NT2/D1 (cell line): ENCODE results near the gene PLCH1.

ENCODE experiments used
- DNase-seq: peaks from one replicate; pipeline ENCODE4 v3.0.0-alpha.2; 2011; ENCODE audit warnings: low read depth, low spot score
- H3K27me3 ChIP-seq: 2 replicates; pipeline ENCODE4 v1.6.0; 2011; ENCODE audit warnings: mild to moderate bottlenecking; ENCODE audit not compliant: insufficient read length, insufficient read depth
- H3K36me3 ChIP-seq: 2 replicates; pipeline ENCODE4 v1.6.1; 2011; ENCODE audit warnings: mild to moderate bottlenecking, low read length, mixed read lengths; ENCODE audit not compliant: insufficient read depth, insufficient read length
- H3K4me1 ChIP-seq: 2 replicates; pipeline ENCODE4 v1.5.1; 2011; ENCODE audit not compliant: insufficient read depth, insufficient read length
- H3K4me3 ChIP-seq: 2 replicates; pipeline ENCODE4 v1.5.1; 2011; ENCODE audit warnings: low read depth; ENCODE audit not compliant: insufficient read length
- H3K9ac ChIP-seq: 2 replicates; pipeline ENCODE4 v1.6.0; 2011; ENCODE audit warnings: low read depth; ENCODE audit not compliant: insufficient read length
- H3K9me3 ChIP-seq: 2 replicates; pipeline ENCODE4 v1.5.1; 2011; ENCODE audit warnings: mild to moderate bottlenecking, low read length; ENCODE audit not compliant: insufficient read depth
- SUZ12 ChIP-seq: IDR thresholded peaks from 2 replicates; pipeline ENCODE4 v1.6.1; 2011; ENCODE audit not compliant: insufficient read length, insufficient read depth; ENCODE audit errors: extremely low read depth
- YY1 ChIP-seq: IDR thresholded peaks from 2 replicates; pipeline ENCODE4 v1.6.1; 2011; ENCODE audit not compliant: insufficient read length, insufficient read depth
- ZNF274 ChIP-seq: IDR thresholded peaks from 2 replicates; pipeline ENCODE4 v1.6.1; 2011; ENCODE audit warnings: mild to moderate bottlenecking, low read depth, low read length

PLCH1 gene

DNA sequence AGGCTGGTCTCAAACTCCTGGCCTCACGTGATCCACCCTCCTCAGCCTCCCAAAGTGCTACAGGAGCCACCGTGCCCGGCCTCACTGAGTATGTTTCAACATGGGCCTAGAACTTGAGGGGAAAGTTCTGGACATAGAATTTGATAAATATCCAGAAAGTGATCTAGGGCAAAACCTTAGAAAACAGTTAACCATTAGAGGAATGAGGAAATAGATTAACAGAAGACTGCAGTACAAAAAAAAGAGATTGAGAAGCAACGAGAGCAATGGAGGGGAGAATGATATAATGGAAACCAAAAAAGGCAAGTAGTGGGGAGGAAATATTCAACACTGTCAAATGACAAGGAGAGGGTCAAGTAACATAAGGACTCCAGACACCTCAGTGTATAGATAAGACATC, 191.5 kb downstream of the PLCH1 start:
- Histone ChIP-seq H3K36me3 (no peaks in the 10 kb centered on the region), H3K4me3 (no peak overlapping the region), H3K27me3 (no peaks in the 10 kb centered on the region), H3K9me3 (no peaks in the 10 kb centered on the region), H3K4me1 (no peaks in the 10 kb centered on the region), H3K9ac (no peak overlapping the region)
- no peak for DNase-seq
- TF ChIP-seq ZNF274: no peak
- TF ChIP-seq YY1: no peak
- TF ChIP-seq SUZ12: no peak

DNA sequence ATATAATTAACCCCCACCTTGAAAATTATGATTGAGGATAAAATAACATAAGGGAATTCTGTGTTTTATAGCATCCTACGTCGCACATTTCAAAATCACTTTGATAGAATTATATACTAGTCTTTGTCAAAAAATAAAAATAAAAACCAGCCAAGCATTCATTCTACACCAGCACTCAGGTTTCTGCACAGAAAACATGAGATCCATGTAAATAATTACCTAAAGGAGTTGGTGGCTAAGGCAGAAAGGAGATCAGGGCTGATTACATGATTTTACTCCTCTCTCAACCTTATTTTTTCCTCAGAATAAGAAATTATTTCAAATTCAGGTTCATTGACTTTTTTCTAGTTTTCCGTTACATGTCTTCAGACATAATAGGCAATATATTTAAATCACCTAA, 194.5 kb downstream of the PLCH1 start:
- TF ChIP-seq YY1: no peak
- no peak for TF ChIP-seq ZNF274
- TF ChIP-seq SUZ12: no peak
- Histone ChIP-seq H3K4me1 (no peaks in the 10 kb centered on the region), H3K36me3 (no peaks in the 10 kb centered on the region), H3K9me3 (no peaks in the 10 kb centered on the region), H3K27me3 (no peaks in the 10 kb centered on the region), H3K9ac (no peak overlapping the region), H3K4me3 (no peak overlapping the region)
- no peak for DNase-seq

DNA sequence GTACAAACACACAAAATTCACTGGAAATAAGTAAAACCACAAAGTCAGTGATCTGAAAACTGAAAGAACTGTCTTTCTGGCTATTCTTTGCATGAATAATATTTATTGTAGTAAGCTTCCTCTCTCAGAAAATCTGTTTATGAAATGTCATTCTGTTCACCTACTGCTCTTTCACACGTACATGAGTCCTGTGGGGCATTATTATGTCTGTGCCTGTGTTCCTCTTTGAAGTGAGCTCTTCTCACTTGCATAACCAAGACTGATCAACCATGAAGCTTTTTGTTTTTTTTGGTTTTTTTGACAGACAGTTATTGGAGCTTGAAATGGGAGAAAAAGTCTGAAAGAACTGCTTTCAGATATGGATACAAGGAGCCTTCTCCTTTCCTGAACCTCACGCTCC, 195.8 kb downstream of the PLCH1 start:
- no peaks in the 10 kb centered on the region for H3K4me1 ChIP-seq
- H3K4me3 ChIP-seq: no peak overlapping the region
- TF ChIP-seq YY1 (no peak), ZNF274 (no peak), SUZ12 (no peak)
- H3K9ac ChIP-seq: no peak overlapping the region
- no peaks in the 10 kb centered on the region for H3K27me3 ChIP-seq
- no peaks in the 10 kb centered on the region for H3K36me3 ChIP-seq
- no peak for DNase-seq
- no peaks in the 10 kb centered on the region for H3K9me3 ChIP-seq

DNA sequence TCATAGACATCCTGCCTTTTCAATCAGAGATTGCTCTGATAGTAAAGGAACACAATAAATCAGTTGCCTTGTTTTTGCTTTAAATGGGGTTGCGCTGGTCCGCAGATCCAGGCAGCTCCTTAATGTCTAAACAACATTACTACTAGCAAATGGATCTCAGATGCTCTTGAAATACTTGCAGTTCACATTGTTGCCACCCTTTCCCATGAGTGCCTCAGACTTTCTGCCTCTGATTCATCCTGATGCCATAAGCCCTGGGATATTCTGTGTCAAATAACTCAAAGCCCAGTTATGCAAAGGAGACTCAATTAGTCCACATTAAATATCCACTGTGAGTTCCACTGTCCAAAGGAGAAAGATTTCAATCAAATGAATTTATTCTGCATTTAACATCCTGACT, 196.7 kb downstream of the PLCH1 start:
- TF ChIP-seq SUZ12: no peak
- no peak for TF ChIP-seq YY1
- Histone ChIP-seq H3K9me3 (no peaks in the 10 kb centered on the region), H3K36me3 (no peaks in the 10 kb centered on the region), H3K27me3 (no peaks in the 10 kb centered on the region), H3K9ac (no peak overlapping the region), H3K4me1 (no peaks in the 10 kb centered on the region), H3K4me3 (no peak overlapping the region)
- no peak for DNase-seq

DNA sequence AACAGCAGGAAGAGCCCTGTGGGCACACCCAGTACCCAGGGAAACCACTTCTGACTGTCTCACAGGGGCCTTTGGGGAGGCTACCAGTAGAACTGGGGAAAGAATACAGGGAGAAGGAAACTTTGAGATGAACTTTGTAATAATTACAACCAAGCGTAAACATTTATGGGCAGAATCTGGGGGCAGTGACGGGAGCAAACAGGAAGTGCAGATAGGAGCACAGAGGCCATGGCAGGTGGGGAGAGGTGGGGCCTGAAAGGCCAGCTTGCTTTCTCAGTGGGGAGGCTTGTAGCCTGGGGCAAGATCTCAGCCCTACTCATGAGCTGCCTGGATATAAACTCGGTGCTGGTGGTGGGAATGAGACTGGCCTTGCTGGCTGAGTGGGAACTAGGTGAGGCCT, 209.8 kb downstream of the PLCH1 start:
- Histone ChIP-seq H3K36me3 (no peaks in the 10 kb centered on the region), H3K4me1 (no peaks in the 10 kb centered on the region), H3K27me3 (no peaks in the 10 kb centered on the region), H3K9ac (no peak overlapping the region), H3K9me3 (peaks cover 22% of the 10 kb centered on the region; the same call in 1 of the 2 replicates), H3K4me3 (no peak overlapping the region)
- DNase-seq: no peak
- TF ChIP-seq ZNF274 (no peak), SUZ12 (no peak), YY1 (no peak)

DNA sequence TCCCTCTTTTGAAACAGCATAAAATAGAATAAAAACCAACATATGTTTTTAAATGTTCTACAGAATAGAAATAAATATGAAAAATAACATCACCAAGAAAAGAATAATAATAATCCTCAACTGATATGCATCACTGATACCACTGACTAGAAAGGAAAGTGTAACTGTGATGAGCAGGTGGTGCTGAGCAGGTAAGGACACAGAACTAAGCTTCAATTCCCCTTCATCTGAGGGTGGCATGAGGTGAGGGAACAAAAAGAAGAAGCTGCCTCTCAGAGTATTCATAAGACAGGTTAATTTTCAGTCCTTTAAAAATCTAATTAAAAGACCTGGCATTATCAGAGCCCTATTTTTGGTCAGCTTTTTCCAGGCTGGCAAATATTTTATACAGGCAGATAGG, 216.3 kb downstream of the PLCH1 start:
- H3K9ac ChIP-seq: no peak overlapping the region
- H3K36me3 ChIP-seq: no peaks in the 10 kb centered on the region
- H3K9me3 ChIP-seq: peaks cover 25% of the 10 kb centered on the region; the same call in 1 of the 2 replicates
- DNase-seq: no peak
- no peak overlapping the region for H3K4me3 ChIP-seq
- TF ChIP-seq YY1: no peak
- TF ChIP-seq ZNF274: no peak
- TF ChIP-seq SUZ12: no peak
- H3K4me1 ChIP-seq: peaks cover 4% of the 10 kb centered on the region
- H3K27me3 ChIP-seq: no peaks in the 10 kb centered on the region

GRCh38 chr3:155525324-155525833, 219.5 kb downstream of the PLCH1 start:
- Histone ChIP-seq H3K36me3 (no peaks in the 10 kb centered on the region), H3K4me3 (no peak overlapping the region), H3K9ac (no peak overlapping the region), H3K4me1 (peaks cover 4% of the 10 kb centered on the region), H3K9me3 (peaks cover 10% of the 10 kb centered on the region; the same call in 1 of the 2 replicates), H3K27me3 (no peaks in the 10 kb centered on the region)
- DNase-seq: peak; percentile 9
- TF ChIP-seq YY1: no peak
- no peak for TF ChIP-seq ZNF274
- no peak for TF ChIP-seq SUZ12
